ENCODE data around the gene KRTAP23-1. TPM values are rescaled to one million over a fixed set of nuclear protein-coding genes. Genes with fewer than 3 reads are reported as not detected.

The KRTAP23-1 gene

DNA sequence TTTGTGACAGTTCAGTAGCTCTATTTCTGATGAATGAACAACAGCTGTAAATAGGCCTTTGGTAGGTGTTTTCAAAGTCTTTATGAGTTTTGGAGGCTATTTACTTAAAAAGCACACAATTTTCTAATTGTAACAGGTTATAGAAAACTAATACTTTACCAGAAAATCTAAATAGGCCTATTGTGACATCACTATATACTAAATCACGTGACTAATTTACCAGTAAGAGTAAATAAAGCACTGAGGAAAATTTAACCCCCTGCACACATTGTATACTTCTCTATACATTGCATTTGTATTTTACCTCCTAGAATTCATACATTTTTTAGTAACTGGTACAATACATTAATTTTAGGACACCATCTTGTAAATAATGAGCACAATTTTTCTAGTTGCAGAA lies 43.3 kb downstream of the KRTAP23-1 start:
- H2AK5ac ChIP-seq (ENCODE audit: low read length) = no peak overlapping the region
- no peak overlapping the region for H3K4me3 ChIP-seq (ENCODE audit: low read length)
- no CpG with 5 or more reads among the region's 1 CpG for WGBS (ENCODE audit: extremely low coverage, insufficient coverage, low lambda C conversion rate)
- no peaks in the 10 kb centered on the region for H3K4me1 ChIP-seq (ENCODE audit: control insufficient read depth, low read depth, low read length)
- no peak overlapping the region for H3K23ac ChIP-seq (ENCODE audit: low read length)
- H3K36me3 ChIP-seq (ENCODE audit: control insufficient read depth, insufficient read depth, low read length) = no peaks in the 10 kb centered on the region
- H3K4me2 ChIP-seq (ENCODE audit: low read length) = no peak overlapping the region
- no peak overlapping the region for H2BK120ac ChIP-seq (ENCODE audit: low read depth, low read length)
- H4K5ac ChIP-seq (ENCODE audit: low read length) = no peak overlapping the region
- H3K79me1 ChIP-seq (ENCODE audit: low read length) = no peaks in the 10 kb centered on the region
- no peak overlapping the region for H3K18ac ChIP-seq (ENCODE audit: low read length)
- no peaks in the 10 kb centered on the region for H3K79me2 ChIP-seq (ENCODE audit: control insufficient read depth, insufficient read depth, low read length)
- H3K27ac ChIP-seq (ENCODE audit: low read depth, low read length) = no peak overlapping the region
- H3K4ac ChIP-seq (ENCODE audit: low read depth, low read length) = no peak overlapping the region
- no peak for DNase-seq
- H3K27me3 ChIP-seq (ENCODE audit: insufficient read depth, low read length, poor library complexity) = no peaks in the 10 kb centered on the region
- no peak overlapping the region for H3K9ac ChIP-seq (ENCODE audit: low read length)
- no peak overlapping the region for H2BK15ac ChIP-seq (replicated peaks; ENCODE audit: low read depth)
- no peak overlapping the region for H3K56ac ChIP-seq (ENCODE audit: low read length)
- H4K8ac ChIP-seq (ENCODE audit: low read depth, low read length) = no peak overlapping the region
- no peak overlapping the region for H2BK5ac ChIP-seq (ENCODE audit: low read length)

Small RNAs within 50 kb of the gene (small RNA-seq; reads per million reads assigned to genes)
- gene KRTAP23-1 (ENCODE audit: insufficient read depth) (not detected), gene MIR4327 (ENCODE audit: insufficient read depth) (not detected)
